Stimulated activated CD4-positive, alpha-beta T cell treated with anti-CD3 and anti-CD28 coated beads, TNF-alpha, amount 100 ng/mL, for 48 hours (primary cell): Measurements from ENCODE around the gene JAML.

Experiments
- DNase-seq, 3 donors: peaks; one replicate each; pipeline ENCODE4 v3.0.0-alpha.2; 2020; ENCODE audit warnings: low read depth in 3 of 3

Gene JAML

DNA sequence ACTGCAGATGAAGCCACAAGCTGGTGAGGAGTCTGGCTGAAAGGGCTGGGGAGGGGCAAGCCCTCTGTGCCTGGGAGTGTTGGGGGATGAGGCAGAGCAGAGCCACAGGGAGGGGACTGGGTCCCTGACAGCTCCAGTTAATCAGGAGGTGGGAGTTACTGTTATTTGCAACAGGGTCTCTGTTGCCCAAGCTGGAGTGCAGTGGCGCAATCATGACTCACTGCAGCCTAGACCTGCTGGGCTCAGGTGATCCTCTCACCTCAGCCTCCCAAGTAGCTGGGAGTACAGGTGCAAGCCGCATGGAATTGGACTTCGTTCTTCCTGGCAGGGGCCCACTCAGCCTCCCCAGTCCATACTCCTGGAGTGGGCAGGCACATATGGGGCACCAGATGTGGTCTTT, 56.1 kb downstream of the JAML start:
- DNase-seq = no peak

DNA sequence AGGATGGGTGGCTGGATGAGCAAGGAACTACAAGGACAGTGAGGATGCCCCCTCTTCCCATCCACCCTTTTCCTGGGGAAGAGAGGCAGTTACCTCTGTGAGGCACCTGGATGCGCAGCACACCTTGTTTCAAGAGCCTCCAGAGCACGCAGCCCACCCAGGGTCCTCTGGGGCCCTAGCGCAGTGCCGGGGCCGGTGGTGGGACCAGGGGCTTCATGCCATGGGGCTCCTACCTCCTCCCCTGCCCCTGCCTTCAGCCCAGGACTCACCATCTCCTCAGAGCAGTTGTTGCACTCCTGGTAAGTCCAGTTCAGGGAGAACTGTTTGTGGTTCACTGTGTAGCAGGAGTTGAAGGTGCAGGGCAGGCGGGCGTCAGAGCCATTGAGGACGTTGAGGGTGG, 56.5 kb downstream of the JAML start:
- DNase-seq = no peak

DNA sequence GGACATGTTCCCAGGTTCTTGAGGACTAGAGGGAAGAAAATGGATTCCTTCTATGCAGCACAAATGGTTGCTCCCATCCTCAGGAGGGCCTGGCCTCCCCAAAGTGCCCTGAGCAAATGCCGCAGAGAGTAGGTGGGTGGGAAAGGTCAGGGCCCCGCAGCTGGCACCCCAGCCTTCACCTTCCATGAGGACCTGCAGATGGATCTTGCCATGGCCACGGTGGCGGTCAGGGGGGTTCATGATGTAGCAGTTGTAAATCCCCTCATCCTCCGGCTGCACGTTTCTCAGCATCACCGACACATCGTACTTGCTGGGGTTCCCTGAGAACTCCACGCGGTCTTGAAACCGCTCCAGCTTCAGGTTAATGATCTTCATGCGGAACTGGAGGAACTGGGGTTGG, 56.9 kb downstream of the JAML start:
- DNase-seq = no peak

DNA sequence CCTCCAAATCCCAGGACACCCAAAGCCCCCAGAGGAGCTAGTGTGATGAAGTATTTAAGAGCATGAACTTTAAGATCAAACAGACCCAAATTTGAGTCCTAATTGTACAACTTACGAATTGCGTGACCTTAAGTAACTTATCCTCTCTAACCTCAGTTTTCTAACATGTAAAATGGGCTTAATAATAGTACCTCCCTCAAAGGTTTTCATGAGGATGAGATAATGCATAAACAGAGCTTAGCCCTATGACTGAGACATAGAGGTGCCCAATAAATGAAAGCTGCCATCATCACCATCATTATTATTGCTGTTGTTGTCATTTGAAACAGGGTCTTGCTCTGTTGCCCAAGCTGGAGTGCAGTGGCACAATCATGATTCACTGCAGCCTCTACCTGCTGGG, 57.6 kb downstream of the JAML start:
- DNase-seq = no peak

DNA sequence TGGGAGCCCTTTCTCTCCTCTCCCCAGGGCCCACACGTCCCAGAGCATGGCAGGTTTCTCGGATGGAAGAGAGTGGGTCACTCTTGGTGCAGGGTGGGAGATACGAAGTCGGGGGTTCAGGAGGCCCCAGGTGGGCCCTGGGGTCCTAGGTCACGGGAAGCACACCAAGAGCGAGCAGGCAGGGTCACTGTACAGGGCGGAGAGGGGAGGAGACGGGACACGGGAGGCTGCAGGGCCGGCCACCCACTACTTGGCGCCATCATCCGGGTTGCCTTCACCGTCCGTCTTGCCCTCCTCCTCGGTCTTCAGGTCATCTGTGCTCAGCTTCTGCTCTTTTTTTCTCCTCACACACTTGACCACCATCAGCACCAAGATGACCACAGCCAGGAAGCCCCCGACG, 58.2 kb downstream of the JAML start:
- DNase-seq = no peak

DNA sequence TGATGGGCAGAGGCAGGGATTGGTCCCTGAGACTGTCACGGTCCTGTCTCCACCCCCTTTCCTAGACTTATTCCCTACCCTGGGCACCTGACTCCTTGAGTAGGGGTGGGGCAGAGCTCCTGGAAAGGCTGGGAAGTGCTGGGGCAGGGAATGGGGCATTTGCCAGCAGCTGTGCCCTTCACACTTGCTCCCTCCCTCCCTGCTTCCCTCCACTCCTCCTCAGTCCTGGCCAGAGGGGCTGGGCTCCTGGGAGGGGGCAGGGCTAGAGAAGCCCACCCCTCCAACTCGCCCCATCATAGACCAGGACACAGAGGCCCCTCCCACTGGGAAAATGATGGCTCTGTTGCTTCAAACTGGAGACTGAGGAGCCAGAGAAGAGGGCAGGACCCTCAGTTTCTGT, 59.9 kb downstream of the JAML start:
- no peak for DNase-seq

DNA sequence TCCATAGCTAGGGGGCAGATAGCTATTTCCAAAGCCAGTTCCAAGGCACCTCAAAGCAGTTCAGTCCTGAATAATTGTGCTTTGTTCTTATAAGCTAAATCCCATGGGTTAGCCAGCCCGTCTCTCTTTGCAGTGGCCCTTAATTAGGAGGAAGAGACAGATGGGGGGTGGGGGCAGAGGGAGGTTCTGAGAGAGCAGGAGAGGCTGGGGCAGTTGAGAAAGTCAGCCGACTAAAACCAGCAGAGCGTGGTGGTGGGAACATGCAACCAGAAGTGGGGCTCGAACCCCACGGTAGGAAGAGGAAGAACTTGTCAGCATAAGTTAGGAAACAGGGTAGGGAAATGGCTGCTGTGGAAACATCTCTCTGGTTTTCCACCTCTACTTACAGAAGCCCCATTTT, 61.3 kb downstream of the JAML start:
- DNase-seq = no peak

DNA sequence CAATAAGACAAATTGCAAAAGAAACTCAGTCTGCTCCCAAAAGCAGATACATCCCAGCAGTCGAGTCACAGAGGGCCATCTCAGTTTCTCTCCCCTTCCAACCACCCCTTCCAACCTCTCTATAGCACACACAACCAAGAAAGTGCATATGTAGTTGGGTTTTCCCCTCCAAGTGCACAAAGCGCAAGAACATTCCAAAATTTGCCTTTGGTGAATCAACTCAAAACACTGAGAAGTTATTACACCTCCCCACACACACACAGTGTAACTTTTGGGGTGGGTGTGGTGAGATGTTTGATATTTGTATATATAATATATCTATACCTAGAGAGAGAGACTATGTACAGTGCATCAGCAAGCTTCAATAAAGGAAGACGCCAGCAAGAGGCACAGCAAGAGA, 62.0 kb downstream of the JAML start:
- no peak for DNase-seq

DNA sequence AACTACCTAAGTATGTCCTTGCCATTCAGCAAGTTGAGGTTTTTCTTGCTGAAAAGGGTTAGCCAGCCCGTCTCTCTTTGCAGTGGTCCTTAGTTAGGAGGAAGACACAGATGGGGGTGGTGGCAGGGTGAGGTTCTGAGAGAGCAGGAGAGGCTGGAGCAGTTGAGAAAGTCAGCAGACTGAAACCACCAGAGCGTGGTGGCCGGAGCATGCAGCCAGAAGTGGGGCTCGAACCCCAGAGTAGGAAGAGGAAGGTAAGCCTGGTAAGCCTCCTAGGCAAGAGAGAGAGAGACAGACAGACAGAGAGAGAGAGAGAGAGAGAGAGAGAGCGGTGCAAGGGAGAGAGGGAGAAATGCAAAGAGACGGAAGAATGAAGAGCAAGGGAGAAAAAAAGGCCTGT, 63.0 kb downstream of the JAML start:
- no peak for DNase-seq

DNA sequence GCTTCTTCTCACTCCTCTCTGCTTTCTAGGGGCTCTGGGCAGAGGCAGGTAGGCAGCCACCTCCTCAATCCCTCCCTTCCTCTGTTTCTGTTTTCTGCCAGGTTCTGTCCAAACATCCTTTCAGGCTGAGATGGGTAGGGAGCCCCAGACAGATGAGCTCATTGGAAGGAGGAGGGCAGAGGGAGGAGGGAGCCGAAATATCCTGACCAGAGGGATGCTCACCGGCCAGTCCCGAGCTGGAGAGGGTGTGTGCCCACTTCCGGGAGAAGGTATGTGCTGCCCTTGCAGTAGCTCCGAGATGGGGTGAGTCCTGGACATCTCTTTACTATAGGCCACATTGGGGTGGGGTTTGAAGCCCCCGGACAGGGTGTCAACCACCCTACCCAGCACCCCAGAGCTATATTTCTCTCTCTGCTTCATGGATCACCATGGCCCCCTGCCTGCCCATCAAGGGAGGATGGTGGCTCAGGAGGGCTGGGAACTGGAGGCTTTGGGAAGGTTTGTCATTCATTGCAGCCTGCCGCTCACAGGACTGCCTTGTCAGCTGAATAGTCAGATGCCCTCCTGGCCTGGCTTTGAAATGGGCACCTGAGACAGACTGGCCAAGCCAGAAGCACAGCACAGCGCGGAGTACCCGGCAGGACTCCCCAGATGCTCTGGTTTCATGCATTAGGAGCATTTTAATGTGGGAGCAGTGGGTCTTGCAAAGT, 67.5 kb downstream of the JAML start:
- DNase-seq = no peak

DNA sequence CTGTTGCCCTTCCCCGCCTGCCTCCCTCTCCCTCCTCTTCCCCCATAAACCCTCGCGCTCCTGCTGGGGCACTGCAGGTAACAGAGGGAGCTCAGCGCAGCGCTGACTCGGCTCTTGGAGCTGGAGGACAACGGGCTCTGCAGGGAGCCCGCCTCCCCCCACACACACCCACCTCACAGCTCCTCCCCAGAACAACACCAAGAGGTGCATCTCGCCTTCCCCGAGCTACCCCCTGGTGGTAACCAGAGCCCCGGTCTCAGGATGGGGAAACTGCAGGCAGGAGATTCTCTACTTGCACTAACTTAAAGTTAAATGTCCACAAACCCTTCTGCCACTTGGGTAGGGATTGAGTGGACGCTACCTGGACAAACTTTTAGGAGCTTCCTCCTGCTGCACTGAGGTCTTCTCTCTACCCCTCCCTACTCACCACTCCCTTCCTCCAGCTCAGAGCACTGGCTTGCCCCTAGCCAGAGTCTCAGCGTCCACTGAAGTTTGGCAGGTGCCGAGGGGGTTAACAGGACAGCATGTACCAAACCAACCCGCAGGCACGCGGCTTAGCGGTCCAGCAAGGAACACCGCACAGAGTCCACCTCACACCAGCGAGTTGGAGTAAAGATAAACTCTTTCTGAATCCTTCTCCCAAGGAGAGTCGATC, 68.2 kb downstream of the JAML start:
- DNase-seq = no peak

DNA sequence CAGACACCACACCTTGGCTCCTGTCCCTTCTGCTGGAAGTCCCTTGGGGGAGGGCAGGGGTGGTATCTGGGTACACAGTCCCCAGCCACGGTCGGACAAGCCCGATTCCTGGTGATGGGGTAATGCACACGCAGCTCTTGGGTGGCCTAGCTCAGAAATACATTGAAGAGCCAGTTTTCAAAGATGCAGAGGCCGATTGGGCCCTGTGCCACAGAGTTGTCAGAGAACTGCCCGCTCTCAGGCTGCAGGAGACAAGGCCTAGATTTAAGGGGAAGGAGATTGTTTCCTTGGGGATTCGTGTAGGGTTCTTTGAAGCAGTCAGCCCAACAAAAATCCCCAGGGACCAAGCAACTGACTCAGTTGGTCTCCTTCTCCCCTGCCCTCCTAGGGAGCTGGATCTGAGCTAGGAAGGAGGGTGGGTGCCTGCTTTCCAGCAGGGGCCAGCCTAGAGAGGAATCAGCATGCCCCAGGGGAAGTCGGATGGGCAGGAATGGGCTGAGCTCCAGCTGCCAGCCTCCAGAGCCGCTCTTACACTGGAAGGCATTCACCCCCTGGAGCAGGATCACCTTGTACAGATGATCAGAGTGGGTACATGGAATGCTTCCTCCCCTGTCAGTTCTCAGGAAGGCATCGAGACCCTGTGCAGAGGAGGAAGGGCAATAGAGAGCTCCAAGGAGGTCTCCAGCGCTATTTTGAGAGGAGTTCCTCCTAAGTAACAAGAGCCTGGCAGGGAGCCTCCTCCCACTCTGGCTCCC, 68.9 kb downstream of the JAML start:
- DNase-seq = no peak

DNA sequence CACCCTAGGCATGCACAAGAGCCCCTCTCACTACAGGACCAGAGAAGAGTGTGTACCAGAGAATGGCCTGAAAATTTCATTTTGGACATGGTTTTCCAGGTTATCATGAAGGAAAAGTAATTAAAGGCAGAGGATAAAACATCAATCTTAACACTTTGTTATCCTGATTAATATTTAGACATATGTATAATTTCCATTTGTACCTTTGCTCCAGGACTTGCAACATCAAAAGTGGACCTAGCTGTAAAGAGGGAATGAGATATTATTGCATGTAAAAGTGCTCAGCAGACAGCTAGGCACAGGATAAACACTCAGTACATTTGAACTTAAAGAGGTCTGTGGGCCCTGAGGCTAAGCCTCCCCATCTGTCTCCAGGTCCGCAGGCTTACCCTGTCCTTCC, 70.2 kb downstream of the JAML start:
- no peak for DNase-seq

DNA sequence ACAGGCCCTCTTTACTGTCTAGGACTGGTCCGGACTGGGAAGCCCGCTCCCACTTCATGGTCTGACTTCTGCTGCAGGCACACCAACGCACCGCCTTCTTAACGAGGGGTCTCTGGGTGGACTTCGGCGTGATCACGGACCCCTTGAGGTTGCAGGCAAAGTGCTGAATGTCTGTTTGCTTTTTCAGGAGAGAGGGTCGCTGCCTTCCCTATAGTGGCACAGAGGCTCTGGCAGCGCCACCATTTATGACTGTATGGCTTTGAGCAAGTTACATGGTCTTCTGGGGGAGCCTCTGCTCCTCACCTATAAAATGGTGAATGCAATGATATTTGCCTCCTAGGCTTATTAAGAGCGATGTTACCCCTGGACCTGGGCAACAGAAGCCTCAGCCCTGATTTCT, 70.8 kb downstream of the JAML start:
- no peak for DNase-seq

DNA sequence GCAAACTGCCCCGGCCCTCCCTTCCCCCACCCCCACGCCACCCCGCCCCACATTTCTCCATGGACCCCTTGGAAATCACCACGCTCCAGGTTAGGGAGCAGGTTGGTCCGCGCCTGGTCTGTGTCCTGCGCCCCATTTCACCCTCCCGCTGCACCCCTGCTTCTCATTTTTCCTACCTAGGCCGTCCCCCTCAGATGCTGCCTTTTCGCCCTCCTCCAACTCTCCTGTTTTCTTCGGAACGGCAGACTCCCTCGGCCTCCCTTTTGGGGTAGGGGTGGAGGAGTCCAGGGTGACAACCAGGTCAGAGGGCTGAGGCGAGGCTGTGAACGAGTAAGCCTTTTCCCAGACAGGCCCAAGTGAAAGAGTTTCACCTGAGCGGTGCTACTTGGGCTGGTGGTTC, 71.3 kb downstream of the JAML start:
- DNase-seq = no peak

DNA sequence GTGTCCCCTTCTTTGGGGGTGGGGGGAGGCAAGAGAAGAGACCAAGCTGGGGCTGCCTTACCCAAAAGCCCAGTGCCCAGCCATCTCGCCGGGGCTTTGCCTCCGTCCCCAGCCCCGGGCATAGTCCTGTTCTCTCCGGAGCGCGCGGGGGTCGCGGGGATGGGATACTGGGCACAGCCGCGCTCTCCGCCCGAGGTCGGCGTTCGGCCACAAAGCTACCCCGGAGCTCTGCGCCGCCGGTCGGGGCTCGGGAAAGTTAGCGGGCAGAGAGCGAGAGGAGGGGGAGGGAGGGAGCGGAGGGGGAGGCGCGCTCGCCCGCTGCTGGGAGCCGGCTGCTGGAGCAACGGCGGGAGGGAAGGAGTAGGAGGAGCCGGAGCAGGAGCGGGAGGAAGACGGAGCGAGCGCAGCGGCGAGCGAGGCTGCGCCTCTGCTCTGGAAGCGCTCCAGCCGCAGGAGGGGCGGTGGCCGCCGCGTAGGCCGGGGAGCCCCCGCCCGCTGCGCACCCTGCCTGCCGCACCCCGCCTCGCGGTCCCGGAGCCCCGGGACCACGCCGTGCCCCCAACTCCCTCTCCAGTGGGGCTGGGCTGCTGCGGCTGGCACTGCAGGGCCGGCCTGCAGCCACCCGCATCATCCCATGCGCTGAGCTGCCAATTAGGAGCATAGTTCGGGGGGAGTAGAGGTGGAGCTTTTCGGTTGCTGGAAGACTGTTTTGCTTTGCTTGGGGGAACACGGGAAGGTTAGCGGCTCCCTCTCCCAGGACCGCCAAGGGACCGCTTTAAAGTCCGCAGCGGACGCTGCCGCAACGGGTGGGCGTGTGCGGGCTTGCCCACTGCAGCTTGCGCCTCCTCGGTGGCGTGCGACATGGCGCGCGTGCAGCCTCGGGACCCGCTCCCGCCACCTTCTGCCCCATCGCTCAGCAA, 72.0 kb downstream of the JAML start, which contains the start of gene SCN4B:
SCN4B (minus strand) TSS at position 272 of the 920 bp plus-strand sequence; CDS start at position 122, 150 bp downstream.
- DNase-seq = no peak

DNA sequence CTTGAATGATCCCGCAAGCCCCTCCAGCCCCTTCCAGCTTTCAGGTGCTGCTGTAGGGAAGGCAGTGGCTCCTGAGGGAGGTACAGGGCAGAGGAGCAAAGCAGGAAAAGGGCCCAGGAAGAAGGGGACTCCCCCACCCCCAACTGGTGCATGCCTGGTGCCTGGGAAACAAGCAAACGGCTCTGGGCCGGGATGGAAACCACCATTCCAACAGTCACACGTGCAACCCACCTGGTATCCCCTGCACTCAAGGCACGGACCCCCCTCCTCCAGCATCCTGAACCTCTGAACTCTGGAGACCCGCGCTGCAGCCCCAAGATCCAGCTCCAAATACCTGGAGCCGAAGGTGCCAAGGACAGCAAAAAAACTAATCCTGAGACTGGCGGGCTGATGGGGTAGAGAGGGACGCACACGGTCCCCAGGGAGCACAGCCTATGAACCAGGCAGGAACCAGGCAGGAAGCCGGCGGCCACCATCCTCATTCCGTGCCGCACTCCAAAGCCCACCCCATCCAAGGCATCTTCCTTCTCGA, 72.7 kb downstream of the JAML start:
- DNase-seq = no peak

DNA sequence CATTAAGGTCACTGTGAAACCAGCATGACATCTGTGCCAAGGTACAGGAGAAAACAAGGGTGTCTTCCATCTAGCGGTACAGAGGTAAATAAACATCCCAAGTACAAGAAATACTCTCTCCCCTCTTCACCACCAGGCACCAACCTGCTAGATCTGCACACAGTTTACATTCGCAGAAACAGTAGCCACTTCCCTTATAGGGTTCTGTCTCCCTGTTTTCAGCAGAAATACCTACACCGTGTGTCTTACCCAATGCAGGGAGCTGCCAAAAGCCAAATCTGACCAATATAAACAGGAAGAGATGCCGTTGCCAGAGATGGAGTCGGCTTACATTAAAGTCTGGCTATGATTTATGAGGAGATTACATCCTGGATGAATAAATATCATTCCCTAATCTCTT, 73.4 kb downstream of the JAML start:
- DNase-seq = no peak

DNA sequence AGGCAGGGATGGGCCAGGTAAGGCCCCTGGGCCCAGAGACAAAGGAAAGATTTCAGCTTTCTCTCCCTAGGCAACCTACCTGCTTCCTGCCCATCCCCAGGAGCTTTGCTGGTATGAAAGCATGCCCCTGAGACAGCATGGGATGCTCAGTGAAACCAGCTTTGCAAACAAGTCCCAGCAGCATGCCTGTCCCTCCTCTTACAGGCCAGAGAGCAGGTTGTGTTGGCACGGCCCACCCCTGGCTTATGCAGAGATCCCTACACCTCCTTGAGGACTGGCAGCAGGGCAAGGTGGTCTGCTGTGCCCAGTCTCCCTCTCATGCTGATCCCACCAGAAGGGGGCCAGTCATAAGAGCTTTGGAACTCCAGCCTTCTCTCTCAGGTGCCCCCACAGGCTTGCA, 75.3 kb downstream of the JAML start:
- DNase-seq = no peak

DNA sequence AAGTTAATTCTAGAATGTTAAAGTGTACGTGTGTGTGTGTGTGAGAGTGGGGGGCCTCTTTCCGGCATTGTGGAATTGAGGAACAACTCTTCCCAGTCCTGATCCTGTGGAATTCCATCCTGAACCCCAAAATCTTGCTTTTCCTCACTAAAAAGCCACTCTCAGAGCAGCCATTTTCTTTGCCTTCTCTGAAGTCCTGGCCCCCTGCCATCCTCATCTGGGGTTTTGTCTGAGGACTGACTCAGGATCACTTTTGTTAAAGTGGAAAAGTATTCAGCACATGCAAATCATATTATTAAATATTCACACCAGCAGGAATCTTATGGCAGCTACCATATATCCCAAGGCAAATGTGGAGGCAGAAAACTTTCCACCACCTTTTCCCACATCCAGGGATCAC, 76.0 kb downstream of the JAML start:
- DNase-seq = no peak

DNA sequence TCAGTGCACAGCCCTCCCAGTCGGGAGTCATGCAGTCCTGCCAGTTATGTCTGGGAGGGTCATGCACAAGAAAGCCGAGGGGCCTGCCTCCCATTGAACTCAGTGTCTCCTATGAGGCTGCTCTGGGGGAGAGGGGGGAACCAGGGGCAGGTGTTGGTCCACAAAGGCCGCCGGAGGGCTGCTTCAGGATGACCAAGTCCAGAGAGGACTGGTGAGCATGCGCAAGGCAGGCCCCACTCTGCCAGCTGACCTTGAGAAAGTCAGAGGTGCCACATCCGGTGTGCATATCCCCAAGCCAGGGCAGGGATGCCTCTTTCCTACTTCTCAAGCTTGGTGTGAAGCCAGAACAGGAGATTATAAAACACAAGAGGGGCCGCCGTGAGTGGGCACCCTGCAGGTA, 76.6 kb downstream of the JAML start:
- DNase-seq = no peak

DNA sequence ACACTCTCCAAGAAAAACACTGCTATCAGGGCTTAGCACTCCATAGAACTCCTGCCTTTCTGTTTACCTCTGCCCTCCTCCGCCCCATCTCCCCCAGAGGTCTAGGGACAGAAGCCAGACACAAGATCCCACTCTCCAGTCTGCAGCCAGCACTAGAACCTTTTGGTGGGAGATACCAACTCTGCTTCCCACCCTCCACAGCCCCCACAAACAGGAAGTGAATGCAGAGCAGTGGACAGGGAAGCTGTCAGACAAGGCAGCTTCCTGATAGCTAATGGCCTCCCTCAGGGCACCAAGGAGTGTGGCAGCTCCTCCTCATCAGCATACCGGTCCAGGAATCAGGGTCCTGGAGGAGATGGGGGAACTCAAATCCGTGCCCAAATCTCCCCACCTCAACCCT, 77.3 kb downstream of the JAML start:
- no peak for DNase-seq
